HG03196 (cell line): ENCODE results near the gene RHOU.
"Not testable (repeated sequence)": the region's sequence is repeated elsewhere in the genome, so short reads cannot be mapped to it uniquely, and the experiment has no call there.

Experiments used
- ATAC-seq: cut with Tn5 transposase; IDR thresholded peaks from one replicate; pipeline ENCODE4 v1.9.1; 2021; ENCODE audit not compliant: unreplicated experiment

The RHOU gene

DNA sequence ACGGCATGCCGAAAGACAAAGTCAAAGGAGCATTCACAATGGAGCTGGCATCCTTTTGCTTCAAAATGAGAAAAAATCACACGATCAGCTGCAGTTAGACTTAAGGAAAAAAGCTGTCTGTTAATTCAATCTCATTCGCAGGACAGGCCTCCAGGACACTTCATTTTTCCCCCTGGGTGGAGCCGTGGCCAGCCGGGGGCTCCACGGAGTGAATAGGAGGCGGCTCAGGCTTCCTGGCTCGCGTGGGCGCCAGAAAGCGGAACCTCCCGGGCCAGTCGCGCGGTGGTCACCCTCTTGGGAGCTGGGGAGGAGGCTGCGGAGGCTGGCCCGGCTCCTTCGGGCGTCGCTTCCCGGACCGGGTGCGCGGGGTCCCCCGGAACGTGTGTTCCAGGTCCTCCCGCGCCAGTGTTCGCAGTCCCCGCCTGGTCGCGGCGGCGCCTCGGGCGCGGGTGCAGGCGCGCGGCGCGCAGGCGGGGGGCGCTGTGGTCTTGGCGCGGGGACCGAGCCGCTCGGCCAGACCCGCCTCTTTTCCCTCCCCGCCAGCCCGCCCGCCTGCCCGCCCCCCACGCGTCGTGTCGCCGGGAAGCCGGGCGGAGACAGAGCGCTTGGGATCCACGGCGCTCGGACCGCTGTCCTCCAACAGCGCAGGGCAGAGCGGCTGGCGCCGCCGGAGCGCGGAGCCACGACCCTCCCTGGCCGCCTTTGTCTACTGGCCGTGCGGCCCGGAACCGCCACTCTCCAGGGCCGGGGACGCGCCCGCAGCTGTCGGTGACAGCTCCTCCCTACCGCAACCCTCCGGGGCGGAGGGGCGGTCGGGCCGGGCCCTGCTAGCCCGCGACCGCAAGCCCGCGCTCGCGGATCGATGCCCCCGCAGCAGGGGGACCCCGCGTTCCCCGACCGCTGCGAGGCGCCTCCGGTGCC, at the start of gene RHOU:
Gene RHOU, plus strand, starts transcription at position 599 of the 921 bp plus-strand sequence. Its CDS starts 264 bp downstream, at position 863.
- ATAC-seq = no peak

DNA sequence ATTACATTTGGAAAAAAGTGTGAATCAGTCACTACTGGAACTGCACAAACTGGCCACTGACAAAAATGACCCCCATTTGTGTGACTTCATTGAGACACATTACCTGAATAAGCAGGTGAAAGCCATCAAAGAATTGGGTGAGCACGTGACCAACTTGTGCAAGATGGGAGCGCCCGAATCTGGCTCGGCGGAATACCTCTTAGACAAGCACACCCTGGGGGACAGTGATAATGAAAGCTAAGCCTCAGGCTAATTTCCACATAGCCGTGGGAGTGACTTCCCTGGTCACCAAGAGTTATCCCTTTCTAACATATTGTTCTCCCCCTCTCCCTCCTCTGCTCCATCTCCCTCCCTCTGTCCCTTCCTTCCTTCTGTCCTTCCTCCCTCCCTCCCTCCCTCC, 47.7 kb upstream of the RHOU start:
- ATAC-seq = no peak

DNA sequence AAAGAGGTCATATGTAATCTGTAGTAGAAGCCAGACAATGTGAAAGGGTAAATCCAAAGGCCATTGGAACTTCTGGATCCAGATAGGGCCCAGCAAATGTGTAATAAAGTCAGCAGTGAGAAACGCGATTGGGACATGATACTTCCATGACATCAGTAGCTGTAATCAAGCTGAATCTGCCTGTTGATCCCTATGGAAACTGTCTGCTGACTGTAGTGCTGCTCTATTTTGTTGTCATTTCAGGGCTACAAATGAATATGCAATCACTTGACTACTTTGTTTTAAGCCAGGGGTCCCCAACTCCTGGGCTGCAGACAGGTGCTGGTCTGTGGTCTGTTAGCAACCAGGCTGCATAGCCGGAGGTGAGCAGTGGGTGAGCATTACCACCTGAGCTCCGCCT, 46.0 kb upstream of the RHOU start:
- no peak for ATAC-seq

DNA sequence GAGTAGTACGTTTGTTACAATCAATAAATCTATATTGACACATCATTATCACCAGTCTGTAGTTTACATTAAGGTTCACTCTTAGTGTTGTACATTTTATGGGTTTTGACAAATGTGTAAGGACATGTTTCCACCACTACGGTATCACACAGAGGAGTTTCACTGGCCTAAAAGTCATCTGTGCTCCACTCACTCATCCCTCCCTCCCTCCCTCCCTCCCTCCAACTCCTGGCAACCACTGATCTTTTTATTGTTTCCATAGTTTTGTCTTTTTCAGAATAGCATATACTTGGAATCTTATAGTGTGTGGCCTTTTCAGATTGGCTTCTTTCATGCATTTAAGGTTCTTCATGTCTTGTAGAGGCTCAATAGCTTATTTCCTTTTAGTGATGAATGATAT, 44.1 kb upstream of the RHOU start:
- ATAC-seq = no peak

DNA sequence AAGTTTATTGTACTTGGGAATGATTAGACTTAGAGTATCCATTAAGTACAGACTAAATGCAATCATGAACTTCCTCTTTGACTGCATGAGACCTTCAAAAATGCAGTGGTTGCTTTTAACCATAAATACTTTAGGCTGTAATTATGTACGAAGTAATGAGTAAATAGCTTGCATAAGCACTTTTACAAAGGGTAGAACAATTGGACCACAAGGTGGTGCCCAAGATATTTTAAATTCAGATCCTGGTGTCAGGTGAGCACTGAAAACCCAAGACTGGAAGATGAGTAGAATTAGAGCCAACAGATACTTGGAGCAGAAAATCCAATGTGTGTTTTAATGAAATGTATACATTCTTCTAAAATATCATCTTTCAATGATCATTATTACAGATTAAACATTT, 43.4 kb upstream of the RHOU start:
- ATAC-seq = no peak

DNA sequence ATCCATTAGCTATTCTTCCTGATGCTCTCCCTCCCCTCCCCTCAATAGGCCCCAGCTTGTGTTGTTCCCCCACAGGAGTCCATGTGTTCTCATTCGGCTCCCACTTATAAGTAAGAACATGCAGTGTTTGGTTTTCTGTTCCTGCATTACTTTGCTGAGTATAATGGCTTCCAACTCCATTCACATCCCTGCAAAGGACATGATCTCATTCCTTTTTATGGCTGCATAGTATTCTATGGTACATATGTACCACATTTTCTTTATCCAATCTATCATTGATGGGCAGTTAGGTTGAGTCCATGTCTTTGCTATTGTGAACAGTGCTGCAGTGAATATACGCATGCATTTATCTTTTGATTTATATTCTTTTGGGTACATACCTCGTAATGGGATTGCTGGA, 40.8 kb upstream of the RHOU start:
- ATAC-seq = not testable (repeated sequence)

DNA sequence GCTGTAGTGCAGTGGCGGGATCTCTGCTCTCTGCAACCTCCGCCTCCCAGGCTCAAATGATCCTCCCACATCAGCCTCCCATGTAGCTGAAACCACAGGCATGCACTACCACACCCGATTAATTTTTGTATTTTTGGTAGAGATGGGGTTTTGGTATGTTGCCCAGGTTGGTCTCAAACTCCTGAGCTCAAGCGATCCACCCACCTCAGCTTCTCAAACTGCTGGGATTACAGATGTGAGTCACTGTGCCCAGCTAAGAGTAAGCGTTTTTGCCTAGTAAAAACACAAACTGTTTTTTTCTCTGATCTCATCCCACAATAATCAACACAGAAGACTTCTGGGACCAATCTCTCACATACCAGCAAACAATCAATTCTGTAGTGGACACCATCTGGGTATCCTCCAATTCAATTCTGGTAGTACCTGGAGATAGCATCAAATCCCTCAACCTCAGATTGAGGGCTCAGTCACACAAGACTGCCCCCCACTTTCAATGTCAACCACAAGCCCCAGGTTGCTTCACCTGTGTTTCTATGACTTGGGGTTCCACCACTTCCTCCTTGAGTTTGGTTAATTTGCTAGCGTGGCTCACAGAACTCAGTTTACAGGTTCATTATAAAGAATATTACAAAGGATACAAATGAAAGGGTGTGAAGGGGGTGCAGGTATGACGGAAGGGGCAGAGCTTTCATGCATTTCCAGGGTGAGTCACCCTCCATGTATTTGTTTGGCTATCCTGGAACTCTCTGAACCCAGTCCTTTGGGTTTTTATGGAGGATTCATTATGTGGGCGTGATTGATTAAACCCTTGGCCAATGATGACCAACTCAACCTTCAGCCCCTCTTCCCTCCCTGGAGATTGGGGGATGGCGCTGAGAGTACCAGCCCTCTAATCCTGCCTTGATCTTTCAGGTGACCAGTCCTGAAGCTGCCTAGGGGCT, 40.0 kb upstream of the RHOU start:
- no peak for ATAC-seq

DNA sequence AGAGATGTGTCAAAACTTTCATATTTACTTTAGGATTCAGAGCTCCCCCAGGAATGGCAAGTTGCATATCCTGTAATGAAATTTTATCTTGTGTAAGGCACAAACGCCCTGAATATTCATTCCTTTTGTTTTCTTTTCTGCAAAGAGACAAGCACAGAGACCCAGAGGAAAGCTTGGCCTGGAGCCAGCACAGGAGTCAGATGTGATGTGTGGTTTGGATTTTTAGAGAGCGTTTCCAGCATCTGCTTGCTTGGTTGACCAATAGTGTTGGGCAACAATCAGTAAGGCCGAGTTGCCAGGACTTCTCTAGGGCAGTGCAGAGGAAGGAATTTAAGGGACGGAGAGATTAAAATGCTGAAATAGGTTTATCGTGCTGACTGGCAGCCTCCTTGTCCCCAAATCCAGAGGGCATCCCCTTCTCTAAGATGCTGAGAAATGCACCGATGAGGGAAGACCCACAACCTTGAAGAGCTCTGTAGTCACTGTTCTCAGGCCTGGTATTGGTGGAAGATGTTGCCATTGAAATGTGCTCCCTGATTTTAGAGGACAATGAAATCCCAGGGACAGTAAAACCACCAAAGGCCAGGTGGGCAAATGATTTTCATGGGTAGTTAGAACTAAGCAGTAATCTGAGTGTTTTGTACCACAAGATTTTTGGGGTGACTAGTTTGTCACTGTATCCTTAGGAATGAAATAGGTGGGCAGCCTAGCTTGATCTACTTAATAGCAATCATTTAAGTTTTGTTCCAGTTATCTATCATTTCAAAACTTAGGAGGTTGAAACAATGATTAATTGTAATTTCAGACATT, 37.9 kb upstream of the RHOU start:
- ATAC-seq = no peak

DNA sequence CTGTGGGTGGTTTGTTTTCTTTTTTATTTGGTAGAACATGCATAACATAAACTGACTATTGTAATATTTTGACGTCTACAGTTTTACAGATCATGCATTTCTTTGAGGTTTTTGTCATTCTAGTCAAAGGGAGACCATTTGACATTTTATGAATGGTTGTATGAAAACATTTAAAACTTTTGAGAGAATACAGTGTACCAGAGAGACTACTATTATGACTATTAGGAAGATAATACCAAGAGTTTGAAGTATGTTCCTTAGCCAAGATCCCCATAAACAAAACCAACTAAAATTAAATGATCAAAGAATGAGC, 37.3 kb upstream of the RHOU start:
- ATAC-seq = no peak

DNA sequence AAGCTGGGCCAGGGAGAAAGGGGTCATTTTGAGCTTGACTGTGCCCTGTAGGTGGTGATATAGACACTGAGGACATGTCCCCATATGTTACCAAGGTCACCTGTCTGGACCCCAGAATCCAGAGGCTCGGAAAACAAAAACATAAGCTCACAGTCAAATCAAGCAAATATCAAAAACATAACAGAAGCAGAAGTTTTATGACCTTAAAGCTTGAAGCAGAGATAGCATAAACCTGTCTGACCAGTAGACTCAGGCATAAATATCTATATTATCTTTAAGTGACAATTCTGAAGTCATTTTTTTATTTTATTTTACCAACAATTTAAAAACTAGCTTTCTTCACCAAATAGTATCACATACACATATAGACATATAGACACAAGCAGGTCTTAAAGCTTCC, 32.8 kb upstream of the RHOU start:
- ATAC-seq = no peak

DNA sequence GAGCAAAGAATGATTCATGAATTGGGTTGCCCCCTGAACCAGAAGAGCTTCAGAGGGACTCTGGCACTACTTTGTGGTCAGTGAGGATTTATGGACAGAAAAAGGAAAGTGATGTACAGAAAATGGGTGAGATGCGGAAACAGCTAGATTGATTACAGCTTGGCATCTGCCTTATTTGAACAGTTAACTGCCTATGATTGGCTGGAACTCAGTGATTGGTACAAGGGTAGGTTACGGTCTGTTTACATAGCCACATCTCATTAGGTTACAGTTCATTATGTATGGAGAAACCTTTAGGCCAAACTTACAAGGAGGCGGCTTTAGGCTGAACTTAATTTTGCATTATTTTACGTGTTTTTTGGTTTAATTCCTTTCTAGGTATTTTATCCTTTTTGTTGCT, 29.0 kb upstream of the RHOU start:
- no peak for ATAC-seq

DNA sequence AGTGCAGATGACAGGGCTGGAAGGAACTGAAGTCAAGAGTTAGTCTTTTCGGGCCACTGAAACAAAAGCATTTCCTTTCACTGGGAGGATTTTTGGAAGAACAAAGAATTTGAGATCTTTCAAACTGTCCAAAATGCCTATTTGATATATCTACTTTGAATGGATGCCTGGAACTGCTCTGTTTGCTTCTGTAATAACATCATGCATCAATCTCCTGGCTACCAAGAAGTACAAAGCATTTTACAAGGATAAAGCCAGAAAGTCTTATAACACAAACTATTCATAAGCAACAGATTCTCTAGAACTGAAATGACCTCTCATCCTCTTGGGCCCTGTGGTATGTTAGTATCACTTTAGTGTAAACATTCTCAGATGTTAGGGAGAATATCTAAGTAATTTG, 18.2 kb upstream of the RHOU start:
- ATAC-seq = no peak

DNA sequence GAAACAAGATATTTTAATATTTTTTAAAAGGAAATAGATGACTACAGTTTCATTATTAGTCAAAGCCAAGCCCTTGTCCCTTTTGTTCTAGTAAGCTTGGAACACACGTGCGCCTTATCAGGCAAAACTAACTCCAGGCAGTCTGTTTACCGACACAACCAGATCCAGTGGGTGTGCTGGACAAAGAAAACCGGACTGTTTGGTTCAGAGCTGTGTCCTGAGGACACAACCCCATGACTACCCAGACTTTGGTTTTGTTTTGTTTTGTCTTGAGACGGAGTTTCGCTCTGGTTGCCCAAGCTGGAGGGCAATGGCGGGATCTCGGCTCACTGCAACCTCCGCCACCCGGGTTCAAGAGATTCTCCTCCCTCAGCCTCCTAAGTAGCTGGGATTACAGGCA, 13.9 kb upstream of the RHOU start:
- ATAC-seq = no peak

DNA sequence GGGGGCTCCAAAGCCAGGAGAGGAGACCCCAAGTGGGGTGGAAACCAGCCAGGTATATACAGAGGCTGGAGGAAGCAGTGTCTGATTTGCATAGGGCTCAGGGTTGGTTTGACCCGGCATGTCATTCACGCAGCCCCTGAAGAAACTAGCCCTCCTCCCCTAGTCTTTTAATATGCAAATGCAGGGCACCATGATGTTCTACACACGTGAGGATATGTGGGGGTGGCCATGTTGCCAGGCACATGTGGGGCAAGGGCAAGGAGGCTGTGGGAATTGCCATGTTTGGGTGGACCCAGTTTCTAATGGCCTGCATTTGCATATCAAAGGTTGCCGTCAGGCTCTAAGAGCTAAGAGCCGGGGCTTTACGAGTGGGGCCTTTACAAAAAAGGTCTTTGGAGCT, 12.0 kb upstream of the RHOU start:
- no peak for ATAC-seq

DNA sequence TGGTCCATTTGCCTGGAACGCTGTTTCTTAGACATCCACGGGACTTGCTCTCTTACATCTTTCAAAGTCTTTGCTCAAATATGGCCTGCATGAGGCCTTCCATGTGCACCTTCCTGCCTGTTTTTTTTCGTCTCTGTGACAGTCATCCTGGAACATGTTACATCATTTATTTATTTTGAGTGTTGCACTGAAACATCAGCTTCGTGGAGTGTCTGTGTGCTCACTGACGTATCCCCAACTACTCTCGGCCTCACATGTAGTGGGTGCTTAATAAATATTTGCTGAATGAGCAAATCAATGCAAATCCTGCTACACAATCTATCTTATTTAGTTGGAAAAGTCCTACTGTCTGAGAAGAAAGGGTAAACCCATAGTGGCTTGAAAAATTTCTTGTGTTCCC, 11.4 kb upstream of the RHOU start:
- no peak for ATAC-seq

DNA sequence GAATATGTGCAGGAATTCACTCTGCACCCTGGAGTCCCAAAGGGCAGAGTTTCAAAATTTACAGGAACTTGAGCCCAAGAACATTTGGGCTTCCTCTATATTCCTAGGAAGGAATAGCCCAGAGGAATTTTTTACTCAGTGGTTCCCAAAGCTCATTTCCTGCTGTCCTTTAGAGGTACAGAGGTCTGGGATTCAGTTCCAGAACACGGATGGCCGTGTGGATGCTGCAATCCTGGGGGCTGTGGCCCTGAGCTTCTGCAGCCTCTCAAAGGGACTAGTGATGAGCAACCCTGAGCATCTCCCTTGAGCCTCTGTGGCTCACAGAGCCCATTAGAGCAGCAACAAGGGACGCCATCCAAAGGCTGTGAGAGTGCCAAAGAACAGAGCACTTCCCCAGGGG, 10.1 kb upstream of the RHOU start:
- no peak for ATAC-seq

DNA sequence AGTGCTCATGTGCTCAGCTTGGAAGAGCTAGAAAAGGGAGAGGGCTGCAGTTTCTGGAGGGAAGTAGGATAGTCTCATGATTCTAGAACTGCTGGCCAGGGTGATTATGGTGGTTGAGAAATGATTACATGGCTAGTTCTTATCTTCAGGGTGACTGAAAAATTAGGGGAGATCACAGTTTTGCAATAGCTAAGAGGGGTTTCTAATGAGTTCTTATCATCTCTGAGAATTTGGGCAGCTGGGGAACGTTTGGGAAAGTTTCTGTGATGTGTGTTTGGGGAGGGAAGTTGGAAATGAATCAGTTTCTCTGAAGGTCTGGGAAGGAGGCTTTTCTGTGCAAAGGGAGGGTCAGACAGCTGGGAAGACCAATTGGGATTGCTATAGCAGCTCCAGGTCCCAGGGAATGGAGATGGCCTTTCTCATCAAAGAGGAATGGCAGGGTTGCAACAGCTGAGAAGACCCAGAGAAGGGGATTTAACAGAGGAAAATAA, 7.6 kb upstream of the RHOU start:
- no peak for ATAC-seq

DNA sequence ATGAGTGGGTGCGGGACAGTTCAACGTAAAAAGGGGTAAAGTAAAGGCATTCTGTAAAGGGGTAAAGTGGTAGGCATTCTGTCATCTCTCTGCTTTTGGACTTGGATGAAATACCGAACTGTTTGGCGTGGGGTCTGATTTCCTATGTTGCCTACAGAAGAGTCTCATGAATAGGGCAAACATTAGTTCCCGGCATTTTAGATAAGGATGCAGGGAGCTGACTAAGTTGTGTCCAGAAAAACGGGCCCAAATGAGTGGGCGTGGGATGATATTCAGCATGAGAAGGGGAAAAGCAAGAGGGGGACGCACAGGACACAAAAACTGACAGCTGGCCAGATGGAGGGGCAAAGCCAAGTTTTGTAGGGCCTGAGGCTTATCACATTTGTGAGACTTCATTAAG, 2.9 kb upstream of the RHOU start:
- ATAC-seq = no peak

DNA sequence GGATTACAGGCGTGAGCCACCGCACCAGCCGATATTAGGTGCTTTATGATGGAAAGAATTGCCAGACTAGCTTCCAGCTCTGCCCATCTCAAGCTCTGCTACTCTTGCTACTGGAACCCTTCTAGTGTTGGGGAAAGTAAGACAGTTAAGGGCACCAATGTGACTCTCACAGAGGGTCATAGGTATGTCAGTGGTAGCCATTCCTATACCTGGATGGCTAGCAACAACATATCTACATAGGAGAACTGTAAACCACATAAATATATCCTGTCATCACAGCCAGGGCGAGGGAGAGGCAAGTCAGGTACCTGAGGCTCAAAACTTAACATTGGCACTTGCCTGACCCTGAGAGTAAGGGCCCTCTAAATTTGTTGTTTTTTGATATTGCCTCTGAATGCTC, 1.7 kb upstream of the RHOU start:
- no peak for ATAC-seq

DNA sequence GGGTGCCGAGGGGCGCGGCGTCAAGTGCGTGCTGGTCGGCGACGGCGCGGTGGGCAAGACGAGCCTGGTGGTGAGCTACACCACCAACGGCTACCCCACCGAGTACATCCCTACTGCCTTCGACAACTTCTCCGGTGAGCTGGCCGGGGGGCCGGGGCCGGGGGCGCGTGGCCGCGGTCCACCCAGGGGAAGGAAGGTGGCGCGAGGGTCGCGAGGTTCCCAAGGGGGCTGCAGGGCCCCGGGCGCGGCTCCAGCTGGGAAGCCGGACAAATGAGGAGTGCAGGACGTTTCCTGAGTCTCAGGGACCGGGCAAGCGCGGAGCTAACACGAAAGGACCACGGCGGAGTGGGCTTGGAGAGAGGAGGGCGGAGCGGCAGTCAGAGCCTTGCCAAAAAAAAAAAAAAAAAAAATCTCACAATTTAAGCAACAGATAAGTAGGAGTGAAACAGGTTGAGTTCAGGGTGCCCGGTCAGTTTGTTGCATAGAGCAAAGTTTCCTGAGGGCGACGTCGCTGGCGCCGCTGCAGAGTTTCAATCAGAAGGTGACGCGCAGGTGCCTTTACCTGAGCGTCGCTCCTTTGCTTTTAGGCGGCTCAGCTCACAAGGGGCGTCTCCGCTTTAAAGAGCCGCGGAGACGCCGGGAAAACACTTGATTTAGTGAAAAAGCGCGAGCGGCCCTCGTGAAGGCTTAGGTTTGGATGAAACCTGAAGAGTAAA, 750 bp downstream of the RHOU start:
- no peak for ATAC-seq
